Tibial nerve (tissue), 4 donors: ENCODE data around the gene OR5K2.

ENCODE experiments used
- EP300 ChIP-seq, 2 donors: sonication (generic); formaldehyde crosslinking; IDR thresholded peaks; one replicate each; pipeline ENCODE4 v1.6.1; 2017; ENCODE audit warnings: antibody characterized with exemption in 2 of 2, mild to moderate bottlenecking in 1 of 2
- TF ChIP-seq, protein P1 (sequence below), 5 experiments: fragments of 200-600 bp in 3 of 5; fragments of 450-650 bp in 2 of 5; sonication (generic) in 3 of 5; IDR thresholded peaks; one replicate each; pipeline ENCODE4 v1.5.1; 2016 to 2019; ENCODE audit warnings: antibody characterized with exemption in 5 of 5, mild to moderate bottlenecking in 3 of 5, moderate library complexity in 2 of 5

DNA sequence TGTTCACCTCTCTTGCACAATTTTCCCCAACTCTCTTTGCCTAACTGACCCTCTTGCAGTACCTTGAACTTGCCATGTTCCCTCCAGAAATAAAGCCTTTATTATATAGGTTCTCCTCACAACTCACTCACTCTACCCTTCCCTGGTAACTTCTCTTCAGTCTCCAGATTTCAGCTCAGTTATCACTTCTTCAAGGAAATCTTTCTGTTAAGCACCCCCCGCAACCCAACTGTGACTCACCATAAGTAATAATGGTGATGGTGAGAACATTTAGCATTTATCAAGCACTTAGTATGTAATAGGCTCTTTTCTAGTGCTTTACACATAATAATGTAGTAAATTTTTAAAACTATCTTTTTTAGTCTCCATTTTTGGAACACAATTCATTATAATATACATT, 42.6 kb upstream of the OR5K2 start:
- TF ChIP-seq, protein P1, sequence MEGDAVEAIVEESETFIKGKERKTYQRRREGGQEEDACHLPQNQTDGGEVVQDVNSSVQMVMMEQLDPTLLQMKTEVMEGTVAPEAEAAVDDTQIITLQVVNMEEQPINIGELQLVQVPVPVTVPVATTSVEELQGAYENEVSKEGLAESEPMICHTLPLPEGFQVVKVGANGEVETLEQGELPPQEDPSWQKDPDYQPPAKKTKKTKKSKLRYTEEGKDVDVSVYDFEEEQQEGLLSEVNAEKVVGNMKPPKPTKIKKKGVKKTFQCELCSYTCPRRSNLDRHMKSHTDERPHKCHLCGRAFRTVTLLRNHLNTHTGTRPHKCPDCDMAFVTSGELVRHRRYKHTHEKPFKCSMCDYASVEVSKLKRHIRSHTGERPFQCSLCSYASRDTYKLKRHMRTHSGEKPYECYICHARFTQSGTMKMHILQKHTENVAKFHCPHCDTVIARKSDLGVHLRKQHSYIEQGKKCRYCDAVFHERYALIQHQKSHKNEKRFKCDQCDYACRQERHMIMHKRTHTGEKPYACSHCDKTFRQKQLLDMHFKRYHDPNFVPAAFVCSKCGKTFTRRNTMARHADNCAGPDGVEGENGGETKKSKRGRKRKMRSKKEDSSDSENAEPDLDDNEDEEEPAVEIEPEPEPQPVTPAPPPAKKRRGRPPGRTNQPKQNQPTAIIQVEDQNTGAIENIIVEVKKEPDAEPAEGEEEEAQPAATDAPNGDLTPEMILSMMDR (IDR thresholded peaks at IDR 0.05), result no peak
- no peak for TF ChIP-seq EP300 (IDR thresholded peaks at IDR 0.05)
